Measurements from ENCODE around the gene ACVR1. TPM values are rescaled to one million over a fixed set of nuclear protein-coding genes. Genes with fewer than 3 reads are reported as not detected.

ACVR1 gene
- polyA plus RNA-seq, 1 of the 3 experiments (the other 2 are of a cell fraction) = 22.4 TPM

DNA sequence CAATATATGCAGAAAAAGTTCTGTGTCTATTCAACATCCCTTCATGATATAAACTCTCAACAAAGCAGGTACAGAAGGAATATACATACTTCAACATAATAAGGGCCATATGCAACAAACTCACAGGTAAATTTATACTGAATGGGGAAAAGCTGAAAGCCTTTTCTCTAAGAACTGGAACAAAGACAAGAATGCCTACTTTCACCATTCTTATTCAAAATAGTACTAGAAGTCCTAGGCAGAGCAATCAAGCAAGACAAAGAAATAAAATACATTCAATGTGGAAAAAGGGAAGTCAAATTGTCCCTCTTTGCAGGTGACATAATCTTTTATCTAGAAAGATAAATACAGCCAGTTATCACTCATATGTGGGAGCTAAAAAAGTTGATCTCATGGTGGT lies 116.3 kb downstream of the ACVR1 start:
- ChIA-PET POLR2A (no interaction called here), CTCF (interaction anchor here (0.5 kb wide), 1 partner anchor 15 kb away, joined by 3 read pairs; no protein-coding TSS in a partner anchor)
- no peak for DNase-seq

DNA sequence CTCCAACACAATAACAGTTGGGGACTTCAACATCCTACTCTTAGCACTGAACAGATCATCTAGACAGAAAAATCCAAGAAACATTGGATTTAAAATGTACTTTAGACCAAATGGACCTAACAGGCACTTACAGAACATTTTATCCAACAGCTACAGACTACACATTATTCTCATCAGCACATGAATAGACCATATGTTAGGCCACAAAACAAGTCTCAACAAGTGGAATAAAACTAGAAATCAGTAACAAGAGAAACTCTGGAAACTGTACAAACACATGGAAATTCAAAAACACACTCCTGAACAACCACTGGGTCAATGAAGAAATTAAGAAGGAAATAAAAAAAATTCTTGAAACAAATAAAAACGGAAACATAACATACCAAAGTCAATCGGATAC lies 117.5 kb downstream of the ACVR1 start:
- no peak overlapping the region for H2AFZ ChIP-seq (ENCODE audit: low read depth)
- H3K27me3 ChIP-seq (ENCODE audit: insufficient read depth) = no peaks in the 10 kb centered on the region
- H3K27ac ChIP-seq (ENCODE audit: low read depth in 2 of 2, low read length in 1 of 2) = no peak overlapping the region
- H3K4me3 ChIP-seq (ENCODE audit: low read depth in 2 of 2, low read length in 1 of 2) = no peak overlapping the region
- peaks cover 4% of the 10 kb centered on the region for H3F3A ChIP-seq (replicated peaks; ENCODE audit: insufficient read depth)
- 0 out of 2 replicates have a peak, but pooled peaks cover 6% of the 10 kb centered on the region for H3K9me3 ChIP-seq
- peaks cover 32 to 85% of the 10 kb centered on the region in 2 experiments for H3K36me3 ChIP-seq (replicated peaks in 1 of 2; ENCODE audit: control insufficient read depth in 1 of 2, insufficient read depth in 2 of 2, low read length in 1 of 2)
- ChIA-PET POLR2A (no interaction called here), CTCF (no interaction called here)
- H3K4me1 ChIP-seq (ENCODE audit: control insufficient read depth in 1 of 2, insufficient read depth in 2 of 2, low read depth in 1 of 2, low read length in 1 of 2) = no peaks in the 10 kb centered on the region
- H3K79me2 ChIP-seq (ENCODE audit: insufficient read depth) = 0 out of 2 replicates have a peak, but pooled peaks cover 8% of the 10 kb centered on the region
- H3K9me2 ChIP-seq = no peaks in the 10 kb centered on the region
- 92% methylated on average over 2 of the region's 2 CpGs for WGBS (ENCODE audit: low lambda C conversion rate)
- DNase-seq = no peak
- no peak overlapping the region for H3K4me2 ChIP-seq
- no peak for TF ChIP-seq EP300 (IDR thresholded peaks at IDR 0.05; ENCODE audit: borderline replicate concordance in 1 of 2, low read depth in 1 of 2, low read length in 1 of 2)
- H3K9ac ChIP-seq = no peak overlapping the region
- no peaks in the 10 kb centered on the region for H4K20me1 ChIP-seq (ENCODE audit: insufficient read depth)

More for the DNA sequence above, 116.3 kb downstream of the ACVR1 start:
- H3K36me3 ChIP-seq (replicated peaks in 1 of 2; ENCODE audit: control insufficient read depth in 1 of 2, insufficient read depth in 2 of 2, low read length in 1 of 2) = peaks cover 32 to 85% of the 10 kb centered on the region in 2 experiments
- H3K4me1 ChIP-seq (ENCODE audit: control insufficient read depth in 1 of 2, insufficient read depth in 2 of 2, low read depth in 1 of 2, low read length in 1 of 2) = no peaks in the 10 kb centered on the region
- no peak overlapping the region for H3K4me2 ChIP-seq
- no peak overlapping the region for H3K9ac ChIP-seq
- TF ChIP-seq FOXJ3 (CRISPR knock-in tag; IDR thresholded peaks at IDR 0.05) (no peak), JUND (IDR thresholded peaks at IDR 0.05) (no peak), SMC3 (IDR thresholded peaks at IDR 0.05; ENCODE audit: low read depth, low read length) (no peak), CHD2 (IDR thresholded peaks at IDR 0.05; ENCODE audit: low read length, partially characterized antibody) (no peak), TAF1 (IDR thresholded peaks at IDR 0.05; ENCODE audit: borderline replicate concordance, low read depth, low read length) (no peak), MXI1 (IDR thresholded peaks at IDR 0.05; ENCODE audit: low read depth, low read length) (no peak), GABPA (IDR thresholded peaks at IDR 0.05; ENCODE audit: low read depth) (no peak)
- TF ChIP-seq, protein P1, sequence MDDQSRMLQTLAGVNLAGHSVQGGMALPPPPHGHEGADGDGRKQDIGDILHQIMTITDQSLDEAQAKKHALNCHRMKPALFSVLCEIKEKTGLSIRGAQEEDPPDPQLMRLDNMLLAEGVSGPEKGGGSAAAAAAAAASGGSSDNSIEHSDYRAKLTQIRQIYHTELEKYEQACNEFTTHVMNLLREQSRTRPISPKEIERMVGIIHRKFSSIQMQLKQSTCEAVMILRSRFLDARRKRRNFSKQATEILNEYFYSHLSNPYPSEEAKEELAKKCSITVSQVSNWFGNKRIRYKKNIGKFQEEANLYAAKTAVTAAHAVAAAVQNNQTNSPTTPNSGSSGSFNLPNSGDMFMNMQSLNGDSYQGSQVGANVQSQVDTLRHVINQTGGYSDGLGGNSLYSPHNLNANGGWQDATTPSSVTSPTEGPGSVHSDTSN (IDR thresholded peaks at IDR 0.05) = no peak
- H3K79me2 ChIP-seq (ENCODE audit: insufficient read depth) = 0 out of 2 replicates have a peak, but pooled peaks cover 8% of the 10 kb centered on the region
- H3F3A ChIP-seq (replicated peaks; ENCODE audit: insufficient read depth) = peaks cover 4% of the 10 kb centered on the region
- H2AFZ ChIP-seq (ENCODE audit: low read depth) = no peak overlapping the region
- no peak overlapping the region for H3K4me3 ChIP-seq (ENCODE audit: low read depth in 2 of 2, low read length in 1 of 2)
- no peaks in the 10 kb centered on the region for H3K9me2 ChIP-seq
- no peak overlapping the region for H3K27ac ChIP-seq (ENCODE audit: low read depth in 2 of 2, low read length in 1 of 2)
- H3K27me3 ChIP-seq (ENCODE audit: insufficient read depth) = no peaks in the 10 kb centered on the region
- 0 out of 2 replicates have a peak, but pooled peaks cover 6% of the 10 kb centered on the region for H3K9me3 ChIP-seq
- H4K20me1 ChIP-seq (ENCODE audit: insufficient read depth) = no peaks in the 10 kb centered on the region

DNA sequence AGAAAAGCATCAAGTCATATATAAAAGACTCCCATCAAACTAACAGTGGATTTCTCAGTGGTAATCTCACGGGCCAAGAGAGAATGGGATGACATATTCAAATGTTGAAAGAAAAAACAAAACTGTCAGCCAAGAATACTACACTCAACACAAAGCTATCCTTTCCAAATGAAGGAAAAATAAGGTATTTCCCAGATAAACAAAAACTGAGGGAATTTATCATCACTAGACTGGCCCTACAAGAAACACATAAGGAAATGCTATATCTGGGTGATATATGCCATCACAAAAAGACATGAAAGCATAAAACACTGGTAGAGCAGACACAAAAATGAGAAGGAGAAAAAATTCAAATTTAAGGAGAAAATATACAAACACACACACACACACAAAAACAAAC lies 118.6 kb downstream of the ACVR1 start:
- no peaks in the 10 kb centered on the region for H4K20me1 ChIP-seq (ENCODE audit: insufficient read depth)
- H2AFZ ChIP-seq (ENCODE audit: low read depth) = no peak overlapping the region
- H3K4me3 ChIP-seq (ENCODE audit: low read depth in 2 of 2, low read length in 1 of 2) = no peak overlapping the region
- DNase-seq = no peak
- peaks cover 31 to 74% of the 10 kb centered on the region in 2 experiments for H3K36me3 ChIP-seq (replicated peaks in 1 of 2; ENCODE audit: control insufficient read depth in 1 of 2, insufficient read depth in 2 of 2, low read length in 1 of 2)
- 0 out of 2 replicates have a peak, but pooled peaks cover 8% of the 10 kb centered on the region for H3K79me2 ChIP-seq (ENCODE audit: insufficient read depth)
- ChIA-PET POLR2A (no interaction called here), CTCF (no interaction called here)
- H3K9me3 ChIP-seq = 0 out of 2 replicates have a peak, but pooled peaks cover 6% of the 10 kb centered on the region
- WGBS (ENCODE audit: low lambda C conversion rate) = 100% methylated on average over 1 of the region's 1 CpG
- H3K4me1 ChIP-seq (ENCODE audit: control insufficient read depth in 1 of 2, insufficient read depth in 2 of 2, low read depth in 1 of 2, low read length in 1 of 2) = no peaks in the 10 kb centered on the region
- TF ChIP-seq TEAD4 (IDR thresholded peaks at IDR 0.05; ENCODE audit: borderline replicate concordance, insufficient read depth) = no peak
- TF ChIP-seq, protein P2, sequence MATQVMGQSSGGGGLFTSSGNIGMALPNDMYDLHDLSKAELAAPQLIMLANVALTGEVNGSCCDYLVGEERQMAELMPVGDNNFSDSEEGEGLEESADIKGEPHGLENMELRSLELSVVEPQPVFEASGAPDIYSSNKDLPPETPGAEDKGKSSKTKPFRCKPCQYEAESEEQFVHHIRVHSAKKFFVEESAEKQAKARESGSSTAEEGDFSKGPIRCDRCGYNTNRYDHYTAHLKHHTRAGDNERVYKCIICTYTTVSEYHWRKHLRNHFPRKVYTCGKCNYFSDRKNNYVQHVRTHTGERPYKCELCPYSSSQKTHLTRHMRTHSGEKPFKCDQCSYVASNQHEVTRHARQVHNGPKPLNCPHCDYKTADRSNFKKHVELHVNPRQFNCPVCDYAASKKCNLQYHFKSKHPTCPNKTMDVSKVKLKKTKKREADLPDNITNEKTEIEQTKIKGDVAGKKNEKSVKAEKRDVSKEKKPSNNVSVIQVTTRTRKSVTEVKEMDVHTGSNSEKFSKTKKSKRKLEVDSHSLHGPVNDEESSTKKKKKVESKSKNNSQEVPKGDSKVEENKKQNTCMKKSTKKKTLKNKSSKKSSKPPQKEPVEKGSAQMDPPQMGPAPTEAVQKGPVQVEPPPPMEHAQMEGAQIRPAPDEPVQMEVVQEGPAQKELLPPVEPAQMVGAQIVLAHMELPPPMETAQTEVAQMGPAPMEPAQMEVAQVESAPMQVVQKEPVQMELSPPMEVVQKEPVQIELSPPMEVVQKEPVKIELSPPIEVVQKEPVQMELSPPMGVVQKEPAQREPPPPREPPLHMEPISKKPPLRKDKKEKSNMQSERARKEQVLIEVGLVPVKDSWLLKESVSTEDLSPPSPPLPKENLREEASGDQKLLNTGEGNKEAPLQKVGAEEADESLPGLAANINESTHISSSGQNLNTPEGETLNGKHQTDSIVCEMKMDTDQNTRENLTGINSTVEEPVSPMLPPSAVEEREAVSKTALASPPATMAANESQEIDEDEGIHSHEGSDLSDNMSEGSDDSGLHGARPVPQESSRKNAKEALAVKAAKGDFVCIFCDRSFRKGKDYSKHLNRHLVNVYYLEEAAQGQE (IDR thresholded peaks at IDR 0.05; ENCODE audit: low read depth, low read length) = no peak
- no peak for TF ChIP-seq TAF1 (IDR thresholded peaks at IDR 0.05; ENCODE audit: borderline replicate concordance, low read depth, low read length)
- no peak for TF ChIP-seq ELF1 (IDR thresholded peaks at IDR 0.05)
- TF ChIP-seq POLR2AphosphoS5 (IDR thresholded peaks at IDR 0.05; ENCODE audit: low read depth, low read length) = no peak
- TF ChIP-seq, protein P3, sequence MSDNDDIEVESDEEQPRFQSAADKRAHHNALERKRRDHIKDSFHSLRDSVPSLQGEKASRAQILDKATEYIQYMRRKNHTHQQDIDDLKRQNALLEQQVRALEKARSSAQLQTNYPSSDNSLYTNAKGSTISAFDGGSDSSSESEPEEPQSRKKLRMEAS (IDR thresholded peaks at IDR 0.05; ENCODE audit: low read depth) = no peak
- TF ChIP-seq EP300 (IDR thresholded peaks at IDR 0.05; ENCODE audit: borderline replicate concordance in 1 of 2, low read depth in 1 of 2, low read length in 1 of 2) = no peak
- TF ChIP-seq GATA2 (CRISPR knock-in tag; IDR thresholded peaks at IDR 0.05) = no peak
- no peak for TF ChIP-seq SIN3A (IDR thresholded peaks at IDR 0.05; ENCODE audit: borderline replicate concordance, low read depth, low read length)
- TF ChIP-seq TCF12 (IDR thresholded peaks at IDR 0.05) = no peak
- TF ChIP-seq, protein P1 (IDR thresholded peaks at IDR 0.05) = no peak
- H3K27me3 ChIP-seq (ENCODE audit: insufficient read depth) = no peaks in the 10 kb centered on the region
- no peaks in the 10 kb centered on the region for H3K9me2 ChIP-seq
- no peak overlapping the region for H3K9ac ChIP-seq
- peaks cover 4% of the 10 kb centered on the region for H3F3A ChIP-seq (replicated peaks; ENCODE audit: insufficient read depth)
- H3K4me2 ChIP-seq = no peak overlapping the region
- no peak overlapping the region for H3K27ac ChIP-seq (ENCODE audit: low read depth in 2 of 2, low read length in 1 of 2)

Data from SK-N-SH (cell line).